Adrenal gland (tissue), 5 donors: ENCODE results near the gene CACNG7.

ENCODE experiments used
- POLR2A ChIP-seq, 2 donors: fragments of 450-650 bp; IDR thresholded peaks; one replicate each; pipeline ENCODE4 v1.6.1; 2017; ENCODE audit warnings: antibody characterized with exemption in 2 of 2, mild to moderate bottlenecking in 2 of 2, moderate library complexity in 1 of 2
- TF ChIP-seq, protein P1 (sequence below), 6 experiments: fragments of 450-650 bp in 4 of 6; fragments of 200-600 bp in 2 of 6; sonication (generic) in 1 of 6; IDR thresholded peaks; 1 replicate in 5 of 6; 2 replicates in 1 of 6; pipeline versions ENCODE4 v1.5.1 to v1.8.0; 2016 to 2021; ENCODE audit warnings: antibody characterized with exemption in 6 of 6, mild to moderate bottlenecking in 2 of 6, moderate library complexity in 1 of 6
- donor health status: DM: no; HTN: no; CAD: no.

- TF ChIP-seq POLR2A (IDR thresholded peaks at IDR 0.05) = no peak
- TF ChIP-seq, protein P1, sequence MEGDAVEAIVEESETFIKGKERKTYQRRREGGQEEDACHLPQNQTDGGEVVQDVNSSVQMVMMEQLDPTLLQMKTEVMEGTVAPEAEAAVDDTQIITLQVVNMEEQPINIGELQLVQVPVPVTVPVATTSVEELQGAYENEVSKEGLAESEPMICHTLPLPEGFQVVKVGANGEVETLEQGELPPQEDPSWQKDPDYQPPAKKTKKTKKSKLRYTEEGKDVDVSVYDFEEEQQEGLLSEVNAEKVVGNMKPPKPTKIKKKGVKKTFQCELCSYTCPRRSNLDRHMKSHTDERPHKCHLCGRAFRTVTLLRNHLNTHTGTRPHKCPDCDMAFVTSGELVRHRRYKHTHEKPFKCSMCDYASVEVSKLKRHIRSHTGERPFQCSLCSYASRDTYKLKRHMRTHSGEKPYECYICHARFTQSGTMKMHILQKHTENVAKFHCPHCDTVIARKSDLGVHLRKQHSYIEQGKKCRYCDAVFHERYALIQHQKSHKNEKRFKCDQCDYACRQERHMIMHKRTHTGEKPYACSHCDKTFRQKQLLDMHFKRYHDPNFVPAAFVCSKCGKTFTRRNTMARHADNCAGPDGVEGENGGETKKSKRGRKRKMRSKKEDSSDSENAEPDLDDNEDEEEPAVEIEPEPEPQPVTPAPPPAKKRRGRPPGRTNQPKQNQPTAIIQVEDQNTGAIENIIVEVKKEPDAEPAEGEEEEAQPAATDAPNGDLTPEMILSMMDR (IDR thresholded peaks at IDR 0.05) = no peak
Observed at GRCh38 chr19:53894707-53895106, 14.4 kb upstream of the CACNG7 start.
